ENCODE data around the gene DCANP1.

GRCh38 chr5:135444360-135444759 is 2.8 kb downstream of the DCANP1 start:
- TF ChIP-seq CTCF (conservative IDR thresholded peaks at IDR 0.05; ENCODE audit: low read length) (no peak), EZH2phosphoT487 (IDR thresholded peaks at IDR 0.05; ENCODE audit: borderline replicate concordance) (no peak)

Measured in Loucy (cell line).